Activated naive CD4-positive, alpha-beta T cell treated with anti-CD3 and anti-CD28 coated beads, Interleukin-2, amount 10 ng/mL, durations not matched to agents 5 hours and 36 hours (primary cell): Measurements from ENCODE around the gene RAB20. TPM values are rescaled to one million over a fixed set of nuclear protein-coding genes. Genes with fewer than 3 reads are reported as not detected.

ENCODE experiments used
- total RNA-seq, 2 experiments: library from RNA; stranded (reverse); gene quantifications; one replicate each; pipeline ENCODE4 v1.2.3, GENCODE V29; 2021

The RAB20 gene
- total RNA-seq: 1 to 10 TPM; 8.4 to 9.1 TPM

GRCh38 chr13:110561344-110562035 is at the start of gene RAB20:
Gene RAB20, minus strand, starts transcription at chr13:110561722. Its CDS starts 203 bp downstream, at chr13:110561519.

Other genes starting within 250 kb of the RAB20 start
- 10 to 100 TPM; 25.8 to 26.2 TPM for gene NAXD, start 53.8 kb upstream of the RAB20 start, total RNA-seq
- gene CARS2, start 144.4 kb upstream of the RAB20 start, total RNA-seq: 10 to 100 TPM; 73.6 to 74.9 TPM
- gene ING1, start 152.0 kb upstream of the RAB20 start, total RNA-seq: 10 to 100 TPM; 19.1 to 20.8 TPM